Activated CD4-positive, alpha-beta T cell treated with anti-CD3 and anti-CD28 coated beads for 4 hours (primary cell): ENCODE results near the gene FGD2.
"Not testable (repeated sequence)": the region's sequence is repeated elsewhere in the genome, so short reads cannot be mapped to it uniquely, and the experiment has no call there.

Source experiments
- DNase-seq, 2 donors: peaks; one replicate each; pipeline ENCODE4 v3.0.0-alpha.2; 2020

The FGD2 gene

DNA sequence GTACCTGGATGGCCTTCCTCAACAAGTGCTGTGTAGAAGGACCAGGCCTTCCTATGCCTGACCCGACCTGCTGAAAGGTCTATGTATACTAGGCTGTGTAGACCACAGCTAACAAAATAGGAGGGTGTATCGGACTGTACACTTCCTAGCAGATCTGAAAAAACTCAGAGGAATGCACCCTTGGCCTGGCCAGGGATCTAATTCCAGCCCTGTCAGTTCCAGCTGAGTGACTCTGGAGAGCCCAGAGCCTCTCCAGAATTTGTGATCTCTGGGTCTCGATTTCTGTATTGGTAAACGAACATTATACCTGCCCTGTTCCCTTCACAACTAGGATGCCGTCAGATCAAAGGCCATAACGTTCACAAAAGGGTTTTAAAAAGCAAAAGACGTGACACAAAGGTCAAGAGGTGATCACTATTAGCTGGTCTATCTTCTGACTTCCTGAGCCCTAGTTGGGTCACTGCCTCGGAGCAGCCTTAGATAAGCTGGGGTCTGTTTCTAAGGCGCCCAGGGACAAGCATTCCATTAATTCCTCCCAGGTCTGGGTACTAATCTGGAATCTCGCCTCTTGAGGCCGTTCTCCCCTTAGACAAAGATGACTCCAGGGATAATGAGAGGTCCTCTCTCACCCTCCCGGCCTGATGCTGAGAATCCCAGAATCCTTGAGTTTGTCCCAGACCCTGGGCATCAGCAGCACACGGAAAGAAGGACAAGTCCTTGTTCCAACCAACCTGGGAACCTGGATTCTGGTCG, 33.4 kb upstream of the FGD2 start:
- no peak for DNase-seq

DNA sequence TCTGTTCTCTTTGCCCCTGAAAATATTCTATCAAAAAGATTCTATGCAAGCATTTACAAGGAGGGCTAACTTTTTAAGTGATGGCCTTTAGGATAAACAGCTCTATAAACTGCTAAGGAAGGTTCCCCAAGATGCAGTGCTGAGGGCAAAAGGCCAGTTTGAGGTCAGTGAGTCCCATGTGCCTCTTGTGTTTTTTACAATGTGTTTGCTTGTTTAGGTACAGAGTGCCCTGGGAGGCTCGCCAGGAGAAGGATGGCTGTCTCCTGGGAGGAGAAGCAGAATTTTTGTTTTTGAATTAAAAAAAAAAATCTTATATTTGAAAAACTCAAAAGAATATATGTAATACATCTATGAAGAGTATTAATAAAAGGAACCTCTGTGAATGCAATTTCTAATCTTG, 32.3 kb upstream of the FGD2 start:
- no peak for DNase-seq

DNA sequence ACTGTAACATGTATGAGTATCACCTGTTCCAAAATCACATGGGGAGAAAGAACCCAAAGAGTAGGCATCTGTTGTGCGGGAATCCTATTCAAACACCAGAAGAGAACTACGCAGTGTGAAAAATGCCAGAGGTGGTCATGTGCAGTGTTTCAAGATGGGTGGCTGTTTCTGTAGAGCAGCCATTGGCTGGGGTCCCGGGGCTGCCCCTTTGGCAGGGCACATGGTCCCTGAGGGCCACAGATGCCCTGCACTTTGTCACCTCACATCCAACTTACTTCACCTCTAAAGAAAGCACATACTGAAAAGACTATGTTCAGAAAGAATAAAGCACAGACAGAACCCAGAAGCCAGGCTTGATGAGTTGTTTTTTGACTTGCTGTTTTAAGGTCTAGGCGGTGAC, 31.8 kb upstream of the FGD2 start:
- no peak for DNase-seq

DNA sequence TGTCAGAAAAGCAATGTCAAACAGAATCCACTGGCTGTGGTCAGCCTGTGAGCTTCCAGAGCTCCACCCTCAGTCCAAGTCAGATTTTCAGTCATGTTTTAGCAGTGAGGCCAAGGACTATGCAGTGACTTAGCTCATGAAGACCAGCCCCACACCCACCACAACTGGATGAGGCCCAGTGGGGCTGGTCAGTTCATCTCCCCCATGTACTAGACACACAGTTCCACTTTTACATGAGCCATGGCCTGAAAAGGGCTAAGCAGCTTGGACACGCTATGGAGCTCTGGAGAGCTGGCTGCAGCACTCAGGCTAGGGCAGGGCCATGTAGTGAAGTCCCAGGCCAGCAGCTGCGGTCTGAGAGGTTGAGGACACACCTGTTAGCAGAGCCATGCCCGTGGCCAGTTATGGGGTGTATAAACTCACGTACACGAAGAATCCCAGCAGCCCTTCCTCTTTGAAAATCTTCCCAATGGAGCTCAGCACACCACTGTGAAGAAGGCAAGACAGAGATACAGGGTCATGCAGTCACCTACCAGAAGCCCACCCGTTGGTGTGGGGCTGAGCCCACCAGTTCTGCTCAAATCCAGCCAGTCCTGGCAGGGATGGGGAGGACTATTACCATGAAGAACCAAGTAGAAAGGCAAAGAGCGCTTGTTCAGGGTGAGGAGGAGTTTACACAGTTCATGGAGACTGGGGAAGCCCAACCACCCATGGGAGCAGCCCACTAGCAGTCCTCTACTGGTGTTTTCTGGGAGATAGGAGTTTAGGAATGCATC, 30.0 kb upstream of the FGD2 start:
- no peak for DNase-seq

DNA sequence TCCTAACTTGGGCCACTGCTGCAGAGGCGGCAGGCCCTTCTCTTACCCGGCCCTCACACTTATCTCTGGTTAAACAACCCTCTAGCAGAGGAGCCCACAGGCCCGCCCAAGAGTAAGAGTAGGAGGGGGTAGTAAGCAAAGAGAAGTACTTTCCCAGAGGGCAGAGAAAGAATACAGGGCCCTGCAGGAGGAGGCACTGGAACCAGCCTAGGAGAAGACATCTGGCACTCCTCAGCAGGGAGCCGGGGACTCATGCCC, 29.5 kb upstream of the FGD2 start:
- no peak for DNase-seq

DNA sequence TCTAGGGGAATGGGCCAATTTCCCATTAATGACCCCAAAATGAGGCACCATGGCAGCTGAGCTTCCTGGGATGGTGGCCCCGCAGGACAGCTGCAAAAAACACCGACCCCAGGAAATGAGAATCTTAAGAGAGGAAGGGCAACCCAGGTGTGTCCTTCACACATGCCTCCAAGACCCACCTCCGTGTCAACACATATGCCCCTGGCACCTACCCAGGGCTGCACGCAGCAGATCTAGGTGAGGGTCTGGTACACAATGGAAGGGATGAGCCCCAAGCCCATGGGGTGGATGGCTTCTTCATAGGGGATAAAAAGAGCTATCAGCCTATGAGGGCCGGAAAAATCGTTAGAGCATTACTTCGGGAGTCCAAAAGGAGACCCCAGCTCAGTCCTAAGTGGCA, 28.9 kb upstream of the FGD2 start:
- DNase-seq: no peak

DNA sequence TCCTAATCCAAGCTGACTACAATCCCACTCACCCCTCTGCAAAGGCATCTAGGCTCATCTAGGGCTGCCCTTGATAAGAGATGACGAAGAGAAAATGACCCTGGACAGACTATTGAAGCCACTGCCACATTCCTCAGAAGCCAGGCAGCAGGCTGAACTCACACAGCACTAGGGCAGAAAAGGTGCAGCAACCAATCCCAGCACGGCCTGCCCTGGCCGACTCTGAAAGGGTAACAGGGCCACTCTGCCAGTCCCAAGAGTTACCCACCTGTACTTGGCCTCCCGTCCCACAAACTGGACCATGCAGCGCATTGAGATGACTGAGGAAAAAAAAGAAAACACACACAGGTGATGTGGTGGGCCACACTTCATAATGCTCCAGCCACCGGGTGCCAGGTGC, 28.5 kb upstream of the FGD2 start:
- DNase-seq: no peak

DNA sequence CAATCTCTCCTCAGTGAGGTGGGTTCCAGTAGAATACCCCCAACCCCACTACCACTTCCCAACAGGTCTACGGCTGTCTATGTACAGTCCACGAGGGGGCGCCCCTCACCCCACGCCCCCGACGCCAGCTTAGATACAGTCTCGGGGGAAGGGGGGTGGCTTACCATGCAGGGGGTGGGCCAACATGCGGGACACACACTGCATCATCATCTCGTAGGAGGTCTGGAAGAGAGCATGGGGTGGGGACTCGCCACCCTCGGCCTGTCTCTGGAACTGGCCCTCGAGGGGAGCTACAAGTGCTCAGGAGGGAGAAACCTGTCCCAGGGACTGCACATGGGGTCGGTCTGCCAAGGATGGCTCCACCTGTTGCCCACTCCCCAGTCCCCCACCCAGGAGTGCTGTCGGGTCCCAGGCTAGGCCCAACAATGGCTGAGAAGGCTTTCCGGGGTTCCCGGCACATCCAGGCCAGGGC, 27.9 kb upstream of the FGD2 start:
- DNase-seq: no peak

DNA sequence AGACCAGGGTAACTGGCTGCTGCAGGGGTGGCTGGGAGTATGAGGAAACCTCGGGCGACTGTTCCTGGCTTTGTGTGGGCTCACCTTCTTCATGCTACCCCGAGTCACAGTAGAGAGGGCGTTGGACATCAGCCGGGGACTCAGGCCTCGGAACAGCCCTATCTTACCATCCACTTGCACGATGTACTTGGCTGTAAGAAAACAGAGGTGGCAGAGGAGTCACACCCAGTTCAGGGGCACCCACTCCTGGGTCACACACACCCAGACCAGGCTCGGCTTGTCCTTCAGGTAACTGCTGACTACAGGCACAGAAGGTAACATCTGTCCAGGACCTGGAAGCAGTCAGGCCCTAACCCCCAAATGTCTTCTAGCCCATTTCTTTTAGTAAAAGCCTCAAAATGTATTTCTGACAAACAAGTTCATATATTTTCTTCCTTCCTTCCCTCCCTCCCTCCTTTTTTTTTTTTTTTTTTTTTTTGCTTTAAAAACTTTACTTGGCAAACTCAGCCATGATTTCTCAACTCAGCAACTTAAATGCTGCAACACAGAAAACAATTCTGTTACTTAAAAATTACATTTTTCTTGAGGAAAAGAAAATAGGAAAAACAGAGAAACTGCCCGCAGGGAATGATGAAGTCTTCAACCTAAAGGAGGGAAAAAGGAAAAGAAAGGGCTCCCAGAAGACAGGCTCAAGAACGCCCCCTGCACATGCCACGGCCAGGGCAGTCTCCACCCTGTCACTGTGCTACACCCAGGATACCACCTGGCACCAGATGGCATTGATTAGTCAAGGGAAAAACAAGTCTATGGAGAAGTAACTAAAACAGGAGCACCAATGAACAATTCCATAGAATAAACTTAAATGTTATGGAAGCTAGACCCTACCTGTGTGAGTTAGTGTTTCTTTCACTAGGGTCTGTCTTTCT, 26.8 kb upstream of the FGD2 start:
- no peak for DNase-seq

DNA sequence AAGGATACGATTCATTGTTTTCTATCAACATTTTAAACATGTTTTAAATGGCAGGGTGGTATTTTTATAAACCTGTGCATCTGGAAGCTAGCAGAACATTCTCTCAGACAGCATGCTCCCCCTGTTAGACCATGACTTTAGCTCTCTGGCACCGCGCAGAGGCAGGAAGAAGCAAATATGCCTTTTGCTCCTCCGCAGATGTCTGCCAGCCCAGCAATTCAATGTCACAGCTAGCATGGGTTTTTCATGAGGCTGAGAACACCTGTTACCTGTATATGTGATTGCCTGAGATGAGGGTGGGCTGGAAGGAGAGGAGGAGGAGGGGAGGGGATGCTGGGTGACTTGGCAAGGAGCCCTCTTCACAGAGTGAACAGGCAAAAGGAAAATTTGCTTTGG, 26.1 kb upstream of the FGD2 start:
- peak in 1 of 2 donors; percentile 28 for DNase-seq

DNA sequence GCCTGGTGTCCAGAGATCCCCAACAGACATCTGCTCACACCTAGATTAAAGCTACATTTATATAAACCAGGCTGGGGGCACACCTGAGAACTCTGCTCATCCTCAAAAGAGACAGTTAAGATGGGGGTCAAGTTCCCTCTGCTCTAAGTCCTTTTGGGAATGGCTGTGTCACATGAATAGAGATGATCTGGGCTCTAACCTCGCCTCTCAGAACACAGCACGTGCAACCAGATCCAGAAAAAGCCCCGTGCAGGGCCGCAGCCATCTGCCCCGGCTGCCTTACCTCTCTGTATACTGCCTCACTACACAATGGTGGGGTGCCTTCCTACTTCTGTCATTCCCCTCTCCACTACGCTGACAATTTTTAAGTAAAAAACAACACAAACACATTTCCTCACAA, 25.3 kb upstream of the FGD2 start:
- no peak for DNase-seq

DNA sequence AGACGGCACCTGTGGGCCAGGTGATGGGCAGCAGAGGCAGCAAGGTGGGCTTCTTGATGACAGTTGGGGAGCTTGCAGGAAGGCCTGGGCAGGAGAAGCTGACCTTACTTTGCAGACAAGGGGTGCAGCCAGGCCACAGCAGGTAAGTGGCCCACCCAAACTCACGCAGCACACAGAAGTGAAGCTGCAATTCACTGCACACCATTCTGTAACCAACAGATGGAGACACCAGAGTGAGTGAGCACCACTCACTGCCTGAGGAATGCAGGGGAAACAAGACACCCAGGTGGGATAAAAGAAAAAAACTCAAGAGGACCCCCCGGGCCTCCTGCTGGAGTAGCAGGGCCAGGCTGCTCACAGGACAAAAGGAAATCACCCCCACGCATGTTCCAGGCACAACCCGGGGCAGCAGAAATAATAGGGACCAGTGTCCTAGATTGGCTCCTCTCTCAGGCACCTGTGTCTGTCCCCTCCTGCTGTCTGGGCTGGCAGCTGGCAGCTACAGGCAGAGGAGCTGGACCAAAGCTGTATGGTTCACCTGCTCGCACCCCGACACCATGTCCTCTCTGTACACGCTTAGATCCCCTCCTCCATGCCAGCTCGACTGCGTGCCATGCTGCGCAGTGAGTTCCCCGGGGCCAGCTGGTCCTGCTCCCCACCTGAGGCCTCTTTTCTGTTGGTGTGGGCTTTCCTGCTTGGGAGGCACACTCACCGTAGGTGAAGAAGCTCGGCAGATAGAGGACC, 24.4 kb upstream of the FGD2 start:
- no peak for DNase-seq

DNA sequence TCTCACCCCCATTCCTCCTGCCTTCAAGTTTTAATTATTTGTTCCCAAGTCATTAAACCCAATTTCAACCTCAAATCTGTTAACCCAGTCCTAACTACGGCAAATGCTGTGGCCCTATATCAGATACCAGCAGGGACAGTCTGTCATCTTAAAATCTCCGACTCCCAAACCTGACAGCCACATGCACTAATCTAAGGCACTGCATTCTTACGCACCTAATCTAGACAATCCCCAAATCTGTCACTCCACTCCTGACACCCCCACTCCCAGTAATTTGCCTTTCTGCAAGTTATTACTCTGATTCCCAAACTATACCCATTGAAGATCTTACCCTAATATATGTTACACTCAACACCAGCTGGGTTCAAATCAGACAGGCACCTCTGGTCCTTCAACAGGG, 21.9 kb upstream of the FGD2 start:
- DNase-seq: no peak

DNA sequence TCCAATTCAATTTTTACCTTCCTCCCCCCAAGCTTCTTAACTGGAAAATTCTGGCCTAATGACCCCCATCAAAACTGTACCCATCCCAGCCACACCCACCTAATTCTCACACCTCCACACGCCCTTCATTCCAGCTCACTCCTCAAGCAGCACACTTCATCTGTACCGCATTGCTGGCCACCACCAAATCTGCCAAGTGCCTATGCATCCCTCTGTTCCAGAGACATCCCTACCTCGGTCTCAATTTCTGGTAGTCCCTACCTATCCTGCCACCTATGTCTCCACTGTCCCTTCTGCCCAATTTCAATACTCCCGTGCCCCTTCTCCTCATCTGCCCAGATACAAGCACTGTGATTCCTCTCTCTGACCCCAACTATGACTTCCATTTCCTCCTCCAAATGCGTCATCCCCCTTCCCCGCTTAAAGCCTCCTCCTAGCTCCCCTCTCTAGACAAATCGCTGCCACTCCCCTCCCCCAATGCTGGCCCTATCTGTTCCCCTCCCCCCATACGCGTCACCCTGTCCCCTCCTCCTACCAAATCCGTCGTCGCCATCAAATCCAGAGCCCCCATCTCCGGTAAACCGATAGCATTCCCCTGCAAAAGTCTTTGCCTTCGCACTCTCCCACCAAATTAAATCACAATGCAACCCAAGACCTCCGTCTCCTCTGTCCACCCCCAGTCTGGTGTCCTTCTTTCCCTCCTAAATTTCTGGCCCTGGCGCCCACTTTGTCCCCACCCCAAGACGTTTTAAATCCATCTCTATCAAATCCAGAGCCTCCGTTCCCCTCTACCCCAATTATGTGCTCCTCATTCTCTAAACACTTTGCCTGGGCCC, 20.7 kb upstream of the FGD2 start:
- peak; percentile 57 to 59 for DNase-seq

DNA sequence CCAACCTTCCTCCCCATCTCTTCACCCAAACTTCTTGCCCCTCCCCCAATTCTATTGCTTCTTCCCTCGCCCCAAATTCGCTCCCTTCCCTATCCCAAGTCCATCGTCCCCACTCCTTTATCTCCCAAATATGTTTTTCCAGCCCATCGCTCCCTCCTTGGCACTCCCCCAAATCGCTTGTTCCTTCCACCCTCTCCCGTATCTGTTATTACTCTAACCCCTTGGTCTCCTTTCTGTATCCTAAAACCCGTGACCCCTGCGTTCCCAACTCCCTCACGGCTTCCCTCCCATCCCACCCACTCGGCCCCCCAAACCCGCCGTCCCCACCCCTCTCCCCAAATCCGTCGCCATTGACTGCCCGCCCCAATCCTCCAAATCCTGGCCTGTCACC, 20.0 kb upstream of the FGD2 start:
- DNase-seq: no peak

DNA sequence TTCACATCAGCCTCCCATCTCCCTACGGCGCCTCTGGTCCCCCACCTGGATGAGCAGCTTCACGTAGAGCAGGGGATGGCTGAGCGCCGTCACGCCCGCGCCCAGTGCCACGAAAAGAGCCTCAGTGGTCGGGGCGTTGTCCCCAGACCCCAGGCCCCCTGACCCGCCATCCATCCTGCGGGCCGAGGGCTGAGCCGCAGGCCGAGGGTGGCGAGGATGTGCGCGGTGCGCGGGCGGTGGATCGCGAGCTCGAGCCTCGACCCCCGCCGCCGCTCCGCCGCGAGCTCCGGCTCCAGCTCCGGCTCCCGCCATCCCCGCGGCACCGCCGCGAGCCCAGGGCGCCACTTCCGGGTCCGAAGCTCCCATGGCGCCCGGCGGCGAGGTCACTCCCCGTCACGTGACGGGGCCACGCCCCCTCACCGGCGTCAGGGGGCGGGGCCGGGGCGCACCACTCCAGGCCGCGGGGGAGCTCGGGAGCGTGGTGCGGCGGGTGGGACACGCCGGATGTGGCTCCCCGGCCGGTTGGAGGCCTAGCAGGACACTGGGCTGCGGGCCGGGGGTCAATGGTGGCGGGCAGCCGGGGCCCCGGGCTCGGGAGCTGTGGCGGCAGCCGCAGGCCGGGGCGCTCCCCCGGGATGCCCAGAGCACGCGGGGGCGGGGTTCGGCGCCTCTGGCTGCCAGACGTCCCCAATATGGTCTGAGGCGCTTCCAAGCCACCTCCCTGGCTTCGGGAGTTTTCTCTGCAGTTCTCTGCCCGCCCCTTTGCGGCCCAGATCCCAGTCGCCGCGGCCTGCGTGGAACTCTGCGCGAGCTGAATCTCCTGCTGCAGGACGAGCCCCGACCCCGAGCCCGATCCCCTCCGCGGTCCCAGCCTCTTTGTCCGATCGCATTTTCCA, 19.4 kb upstream of the FGD2 start, which contains the start of gene MTCH1:
Gene MTCH1 (minus strand): TSS at position 389 of the 896 bp plus-strand sequence. CDS start 23 bp downstream, at position 366.
- peak; percentile 81 to 86 for DNase-seq

DNA sequence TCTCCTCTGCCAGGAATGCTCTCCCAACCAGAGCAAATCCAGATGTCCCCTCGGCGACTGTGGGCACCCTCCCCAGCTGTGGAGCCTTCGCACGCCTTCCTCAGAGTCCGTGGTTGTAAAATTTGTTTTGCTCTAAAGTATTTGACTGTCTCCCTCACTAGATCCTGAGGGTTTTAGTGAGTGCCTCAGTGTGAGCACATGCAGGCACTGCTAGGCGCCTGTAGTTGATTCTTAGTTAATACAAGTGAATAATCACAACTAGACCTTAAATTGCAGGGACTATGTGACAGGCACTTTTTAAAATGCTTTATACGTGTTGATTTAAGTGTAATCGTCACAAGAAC, 18.8 kb upstream of the FGD2 start:
- peak in 1 of 2 donors; percentile 10 for DNase-seq

DNA sequence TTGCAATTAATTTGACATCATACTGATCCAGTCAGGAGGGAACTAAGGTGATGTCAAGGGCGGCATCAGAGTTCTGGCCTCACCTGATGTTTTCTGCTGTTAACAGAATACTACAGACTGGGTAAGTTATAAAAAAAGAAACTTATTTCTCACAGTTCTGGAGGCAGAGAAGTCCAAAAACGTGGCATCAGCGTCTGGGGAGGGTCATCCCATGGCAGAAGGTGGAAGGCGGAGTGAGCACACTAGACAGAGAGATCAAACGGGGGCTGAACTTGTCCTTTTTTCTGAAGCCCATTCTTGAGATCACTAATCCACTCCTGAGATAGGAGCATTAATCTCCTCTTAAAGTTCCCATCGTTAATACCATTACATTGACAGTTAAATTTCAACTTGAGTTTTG, 16.2 kb upstream of the FGD2 start:
- no peak for DNase-seq

DNA sequence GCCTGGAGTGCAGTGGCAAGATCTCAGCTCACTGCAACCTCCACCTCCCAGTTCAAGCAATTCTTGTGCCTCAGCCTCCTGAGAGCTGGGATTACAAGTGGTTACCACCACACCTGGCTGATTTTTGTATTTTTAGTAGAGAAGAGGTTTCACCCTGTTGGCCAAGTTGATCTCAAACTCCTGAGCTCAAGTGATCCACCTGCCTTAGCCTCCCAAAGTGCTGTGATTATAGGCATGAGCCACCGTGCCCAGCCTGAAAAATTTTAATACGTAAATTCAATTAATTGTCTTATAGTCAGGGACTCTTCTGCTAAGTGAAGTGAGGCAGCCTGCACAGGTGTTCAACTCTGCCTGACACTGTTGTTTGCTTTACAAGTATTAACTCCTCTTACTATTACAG, 15.1 kb upstream of the FGD2 start:
- not testable (repeated sequence) for DNase-seq

DNA sequence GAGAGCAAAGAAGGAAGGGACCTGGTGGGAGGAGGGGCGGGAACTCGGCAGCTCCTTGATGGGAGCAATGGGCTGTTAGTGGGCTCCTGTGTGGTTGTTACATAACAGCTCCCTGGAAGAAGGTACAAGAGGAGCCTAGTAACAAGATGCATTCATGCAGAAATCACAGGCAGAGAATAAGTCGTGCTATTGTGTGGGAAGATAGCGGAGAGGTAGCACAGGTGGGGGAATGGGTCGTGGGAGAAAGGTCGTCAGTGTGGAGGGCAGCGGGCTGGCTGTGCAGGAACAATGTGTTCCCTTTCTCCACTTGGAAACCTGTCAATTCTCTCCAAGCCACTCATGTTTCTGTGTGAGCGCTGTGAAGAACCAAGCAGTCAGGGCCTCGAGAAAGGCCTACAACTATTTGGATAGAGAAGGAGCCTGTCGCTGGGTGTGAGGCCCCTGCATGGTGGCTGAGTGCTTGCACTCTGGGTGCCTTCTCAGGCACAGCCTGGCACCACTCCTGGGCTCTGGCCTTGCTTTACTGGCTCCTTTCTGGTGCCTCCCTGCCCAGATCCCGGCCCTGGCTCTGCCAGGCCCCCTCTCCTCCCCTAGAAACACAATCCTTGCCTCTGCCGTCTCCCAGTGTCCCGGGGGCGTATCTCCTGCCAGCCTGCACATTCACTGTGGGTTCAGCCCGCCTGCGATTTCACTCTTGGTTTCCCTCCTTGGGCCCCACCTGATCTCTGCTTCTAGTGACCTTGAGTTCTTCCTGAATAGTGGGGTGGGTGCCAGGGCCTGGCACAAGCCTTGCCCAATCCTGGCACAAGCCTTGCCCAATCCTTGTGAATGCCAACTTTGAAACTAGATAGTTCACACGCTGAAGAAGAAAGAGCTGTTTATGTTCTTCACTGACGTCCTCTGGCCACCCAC, 7.4 kb upstream of the FGD2 start:
- DNase-seq: no peak
